Activated T-helper 9 cell treated with anti-CD3 and anti-CD28 coated beads, Interleukin-2, amount 50 U/mL, for 16 hours (primary cell): ENCODE measurements around the gene HAS3.
"Not testable (repeated sequence)": the region's sequence is repeated elsewhere in the genome, so short reads cannot be mapped to it uniquely, and the experiment has no call there.

Experiments used
- DNase-seq: peaks from one replicate; pipeline ENCODE4 v3.0.0-alpha.2; 2020; ENCODE audit warnings: low read depth

HAS3 gene

DNA sequence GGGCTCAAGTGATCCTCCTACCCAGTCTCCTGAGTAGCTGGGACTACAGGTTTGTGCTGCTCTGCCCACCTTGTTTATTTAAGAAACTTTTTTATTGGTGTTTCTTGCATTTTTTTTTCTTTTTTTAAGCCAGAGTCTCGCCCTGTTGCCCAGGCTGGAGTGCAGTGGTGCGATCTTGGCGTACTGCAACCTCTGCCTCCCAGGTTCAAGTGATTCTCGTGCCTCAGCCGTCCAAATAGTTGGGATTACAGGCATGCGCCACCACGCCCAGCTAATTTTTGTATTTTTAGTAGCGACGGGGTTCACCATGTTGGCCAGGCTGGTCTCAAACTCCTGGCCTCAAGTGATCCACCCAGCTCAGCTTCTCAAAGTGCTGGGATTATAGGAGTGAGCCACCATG lies 44.2 kb downstream of the HAS3 start:
- DNase-seq, result not testable (repeated sequence)

DNA sequence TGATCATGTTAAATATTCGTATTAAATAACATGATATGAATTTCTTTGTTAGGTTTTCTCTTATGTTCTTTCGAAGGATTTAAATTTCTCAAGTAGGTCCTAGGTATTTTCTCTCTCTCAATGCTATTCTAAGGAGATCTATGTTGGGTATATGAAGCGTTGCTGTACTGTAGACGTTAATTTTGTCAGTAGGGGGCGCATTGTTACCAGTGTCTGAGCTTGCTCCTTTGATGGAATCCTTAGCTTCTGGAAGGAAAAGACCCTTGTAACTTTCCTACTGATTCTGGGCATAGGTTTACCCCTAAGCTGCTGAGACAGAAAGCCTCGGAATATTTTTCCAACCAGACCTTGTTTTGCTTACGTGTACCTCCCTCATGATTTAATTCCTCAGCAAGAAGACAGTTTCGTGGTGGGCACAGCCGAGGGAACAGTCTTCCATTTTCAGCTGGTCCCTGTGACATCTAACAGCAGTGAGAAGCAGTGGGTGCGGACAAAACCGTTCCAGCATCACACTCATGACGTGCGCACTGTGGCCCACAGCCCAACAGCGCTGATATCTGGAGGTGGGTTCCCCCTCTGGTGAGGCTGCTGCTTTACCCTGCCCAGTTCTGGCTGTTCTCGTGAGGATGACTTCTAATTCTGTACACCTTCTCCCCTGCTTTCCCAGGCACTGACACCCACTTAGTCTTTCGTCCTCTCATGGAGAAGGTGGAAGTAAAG lies 44.9 kb downstream of the HAS3 start:
- no peak for DNase-seq

GRCh38 chr16:69157196-69157595 lies 51.7 kb downstream of the HAS3 start:
- DNase-seq, result no peak

GRCh38 chr16:69160192-69160591 lies 54.7 kb downstream of the HAS3 start:
- no peak for DNase-seq

DNA sequence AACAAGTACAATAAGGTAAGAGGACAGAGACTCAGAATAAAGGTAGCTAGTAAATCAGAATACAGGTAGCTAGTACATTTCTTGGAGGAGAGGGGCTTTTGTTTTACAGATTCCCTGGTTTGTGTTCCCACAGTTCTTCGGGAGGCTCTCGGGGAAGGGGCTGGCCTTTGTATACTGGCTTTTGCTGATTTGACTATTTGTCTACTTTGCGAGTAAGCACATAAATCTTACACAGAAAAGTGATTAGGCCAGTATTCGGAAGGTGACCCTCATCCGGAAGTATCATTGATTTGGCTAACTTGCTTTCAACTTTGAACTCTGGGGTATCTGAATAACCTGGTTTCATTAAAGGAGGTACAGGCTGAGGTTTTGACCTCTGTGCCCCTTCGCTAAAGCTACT lies 60.1 kb downstream of the HAS3 start:
- DNase-seq, result no peak

DNA sequence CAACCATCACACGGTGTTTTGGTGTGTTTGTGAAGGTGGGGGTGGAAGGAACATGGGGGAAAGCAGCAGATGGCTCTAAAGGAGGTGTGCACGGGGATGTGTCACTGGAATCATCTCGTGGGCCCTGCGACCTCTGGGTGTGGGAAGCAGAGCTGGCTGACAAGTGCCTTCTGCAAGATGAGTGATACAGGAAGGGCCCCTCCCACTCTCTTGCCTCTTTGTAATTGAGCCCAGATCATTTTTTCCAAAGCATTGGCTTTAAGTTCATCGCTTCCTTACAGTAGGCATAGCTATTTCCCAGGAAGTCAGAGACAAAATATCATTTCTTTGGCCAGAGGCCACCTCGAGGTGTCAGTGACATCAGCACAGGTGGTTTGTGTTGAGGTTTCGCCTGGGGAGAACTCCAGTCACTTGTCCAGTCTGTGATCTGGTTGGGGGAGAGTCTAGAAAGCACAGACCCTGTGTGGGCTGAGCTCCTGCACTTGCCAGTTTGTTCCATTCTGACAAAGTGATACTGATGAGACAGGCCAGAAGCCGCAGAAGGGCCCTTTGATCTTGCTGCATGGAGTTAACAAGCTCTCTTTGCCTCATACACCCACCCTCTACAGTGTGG lies 60.9 kb downstream of the HAS3 start:
- peak; percentile 58 for DNase-seq

DNA sequence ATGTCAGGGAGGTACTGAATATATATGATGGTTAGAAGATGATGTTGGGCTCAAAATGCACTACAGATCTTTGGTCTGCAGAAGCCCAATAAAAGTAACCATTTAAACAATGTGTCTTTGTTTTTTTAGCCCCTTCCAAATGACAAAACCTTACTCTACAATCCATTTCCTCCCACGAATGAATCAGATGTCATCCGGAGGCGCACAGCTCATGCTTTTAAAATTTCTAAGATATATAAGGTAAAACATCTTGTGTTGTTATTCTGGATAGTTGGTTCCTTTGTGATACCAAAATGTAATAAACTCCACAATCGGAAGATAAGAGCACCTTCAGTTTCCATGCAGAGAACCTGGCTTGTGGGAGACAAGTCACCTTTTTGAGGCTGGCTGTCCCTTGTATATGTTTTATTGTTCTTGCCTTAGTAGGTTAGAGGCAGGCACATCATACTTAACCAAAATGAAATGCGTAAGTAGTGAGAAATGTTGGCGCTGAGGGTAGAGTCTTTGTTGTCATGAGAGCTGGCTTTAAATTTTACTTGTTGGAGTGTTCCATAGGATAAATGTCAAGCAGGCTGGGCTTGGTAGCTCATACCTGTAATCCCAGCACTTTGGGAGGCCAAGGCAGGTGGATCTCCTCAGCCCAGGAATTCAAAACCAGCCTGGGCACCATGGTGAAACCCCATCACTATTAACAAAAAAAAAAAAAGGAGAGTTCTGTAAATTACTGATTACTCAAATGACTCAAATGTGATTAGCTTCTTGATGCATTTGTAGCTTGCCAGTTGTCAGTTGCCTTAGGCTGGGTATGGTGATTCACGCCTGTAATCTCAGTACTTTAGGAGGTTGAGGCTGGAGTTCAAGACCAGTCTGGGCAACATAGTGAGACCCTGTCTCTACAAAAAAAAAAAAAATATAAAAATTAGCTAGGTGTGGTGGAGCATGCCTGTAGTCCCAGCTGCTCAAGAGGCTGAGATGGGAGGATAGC lies 61.8 kb downstream of the HAS3 start:
- no peak for DNase-seq
